H1 (cell line): ENCODE data around the gene TPM2. TPM values are rescaled to one million over a fixed set of nuclear protein-coding genes. Genes with fewer than 3 reads are reported as not detected.

Source experiments
- CTCF ChIA-PET: fragments of 300-600 bp; sonication (Branson Sonifier 250); formaldehyde crosslinking; loops from one replicate; lab custom pipeline; 2021; ENCODE audit not compliant: partially characterized antibody; lab: Charles Lee
- POLR2A ChIA-PET: fragments of 300-600 bp; sonication (Branson Sonifier 250); formaldehyde crosslinking; loops from one replicate; lab custom pipeline; 2021; ENCODE audit warnings: inconsistent platforms; ENCODE audit not compliant: partially characterized antibody; lab: Charles Lee
- DNase-seq, 2 experiments: peaks; one replicate each; pipeline versions ENCODE4 v3.0.0 to v3.0.0-alpha.2; 2010 to 2022; ENCODE audit warnings: low spot score in 2 of 2, low read depth in 1 of 2, mixed read lengths in 1 of 2
- FAIRE-seq: peaks from 2 replicates; lab custom pipeline; 2011; peaks lifted over from hg19 to GRCh38; lab: Jason Lieb, UNC
- H2AFZ ChIP-seq: 2 replicates; pipeline ENCODE4 v1.8.1; 2012; ENCODE audit warnings: low read length, inconsistent platforms
- H2AK5ac ChIP-seq: 2 replicates; pipeline ENCODE4 v1.6.1; 2013; ENCODE audit warnings: low read depth, low read length
- H2BK120ac ChIP-seq: replicated peaks from 2 replicates; pipeline ENCODE3; 2013; ENCODE audit warnings: low read depth, low read length, inconsistent platforms
- H2BK12ac ChIP-seq: 2 replicates; pipeline ENCODE4 v1.6.1; 2013; ENCODE audit warnings: low read depth, low read length
- H2BK15ac ChIP-seq: 2 replicates; pipeline ENCODE4 v1.6.1; 2013; ENCODE audit warnings: low read length
- H2BK20ac ChIP-seq: 2 replicates; pipeline ENCODE4 v1.6.1; 2013; ENCODE audit warnings: low read length
- H2BK5ac ChIP-seq: 2 replicates; pipeline ENCODE4 v1.6.1; 2013; ENCODE audit warnings: low read depth, low read length
- H3K14ac ChIP-seq: 2 replicates; pipeline ENCODE4 v1.6.1; 2013; ENCODE audit warnings: inconsistent platforms; ENCODE audit not compliant: insufficient read length
- H3K18ac ChIP-seq: 2 replicates; pipeline ENCODE4 v1.6.1; 2013; ENCODE audit warnings: low read length; ENCODE audit errors: extremely low read depth
- H3K23ac ChIP-seq: 2 replicates; pipeline ENCODE4 v1.6.1; 2013; ENCODE audit warnings: inconsistent platforms; ENCODE audit not compliant: insufficient read length
- H3K23me2 ChIP-seq: 2 replicates; pipeline ENCODE4 v1.6.1; 2013; ENCODE audit warnings: low read depth, low read length
- H3K27ac ChIP-seq: 2 replicates; pipeline ENCODE4 v1.6.1; 2011; ENCODE audit warnings: low read depth, low read length, inconsistent platforms
- H3K27me3 ChIP-seq, 4 experiments: replicated peaks in 1 of 4; 1 replicate in 1 of 4; 2 replicates in 3 of 4; pipeline versions ENCODE4 v1.6.1 to v1.8.1; 2011 to 2013; ENCODE audit warnings: low read length in 3 of 4, mild to moderate bottlenecking in 3 of 4, inconsistent platforms in 2 of 4, mixed read lengths in 2 of 4, moderate library complexity in 1 of 4; ENCODE audit not compliant: control insufficient read depth in 3 of 4, insufficient read depth in 3 of 4; ENCODE audit errors: extremely low read depth in 1 of 4
- H3K36me3 ChIP-seq, 4 experiments: 2 replicates each; pipeline versions ENCODE4 v1.6.1 to v1.8.1; 2011 to 2013; ENCODE audit warnings: mild to moderate bottlenecking in 4 of 4, low read length in 3 of 4, moderate library complexity in 2 of 4, control low read depth in 1 of 4, inconsistent platforms in 1 of 4; ENCODE audit not compliant: insufficient read depth in 4 of 4, control insufficient read depth in 2 of 4
- H3K4ac ChIP-seq: replicated peaks from 2 replicates; pipeline ENCODE3; 2013; ENCODE audit warnings: low read length, low read depth, mixed read lengths, inconsistent platforms; ENCODE audit not compliant: insufficient read length
- H3K4me1 ChIP-seq, 4 experiments: replicated peaks in 1 of 4; 1 replicate in 1 of 4; 2 replicates in 3 of 4; pipeline versions ENCODE4 v1.6.1 to v1.8.1; 2011 to 2013; ENCODE audit warnings: low read length in 3 of 4, inconsistent platforms in 2 of 4, mixed read lengths in 1 of 4; ENCODE audit not compliant: insufficient read depth in 4 of 4, control insufficient read depth in 3 of 4
- H3K4me2 ChIP-seq, 2 experiments: 2 replicates each; pipeline versions ENCODE4 v1.6.1 to v1.8.1; 2011 to 2013; ENCODE audit warnings: low read depth in 2 of 2, low read length in 2 of 2, control low read depth in 1 of 2, inconsistent platforms in 1 of 2, mild to moderate bottlenecking in 1 of 2; ENCODE audit not compliant: insufficient read depth in 1 of 2
- H3K4me3 ChIP-seq, 4 experiments: fragments of 200-600, 300-600 bp in 1 of 4; sonication (generic), shearing (Covaris generic), sonication (Bioruptor Twin) in 1 of 4; 2 replicates each; pipeline versions ENCODE4 v1.5.1 to v1.8.1; 2011 to 2016; ENCODE audit warnings: low read length in 4 of 4, low read depth in 3 of 4, control low read depth in 2 of 4, inconsistent platforms in 2 of 4, mild to moderate bottlenecking in 2 of 4, mixed read lengths in 1 of 4, moderate library complexity in 1 of 4; ENCODE audit not compliant: insufficient read depth in 2 of 4; ENCODE audit errors: extremely low read depth in 1 of 4
- H3K56ac ChIP-seq: replicated peaks from 2 replicates; pipeline ENCODE3; 2013; ENCODE audit warnings: low read depth, mild to moderate bottlenecking, mixed read lengths, low read length, inconsistent platforms; ENCODE audit not compliant: insufficient read length
- H3K79me1 ChIP-seq: 2 replicates; pipeline ENCODE4 v1.6.1; 2013; ENCODE audit warnings: low read depth, low read length, control low read depth
- H3K79me2 ChIP-seq, 2 experiments: 2 replicates each; pipeline versions ENCODE4 v1.6.1 to v1.8.1; 2012 to 2013; ENCODE audit warnings: low read length in 2 of 2, mild to moderate bottlenecking in 2 of 2, inconsistent platforms in 1 of 2; ENCODE audit not compliant: insufficient read depth in 2 of 2, control insufficient read depth in 1 of 2
- H3K9ac ChIP-seq, 4 experiments: replicated peaks in 1 of 4; 1 replicate in 1 of 4; 2 replicates in 3 of 4; pipeline versions ENCODE4 v1.6.1 to v1.8.1; 2011 to 2013; ENCODE audit warnings: low read depth in 3 of 4, low read length in 3 of 4, control low read depth in 2 of 4, mild to moderate bottlenecking in 2 of 4, moderate library complexity in 2 of 4, inconsistent platforms in 1 of 4; ENCODE audit errors: extremely low read depth in 1 of 4
- H3K9me3 ChIP-seq, 2 experiments: 2 replicates each; pipeline versions ENCODE4 v1.6.1 to v1.8.1; 2012 to 2013; ENCODE audit warnings: mild to moderate bottlenecking in 2 of 2, moderate library complexity in 2 of 2, control low read depth in 1 of 2, inconsistent platforms in 1 of 2, low read depth in 1 of 2, low read length in 1 of 2, mixed read lengths in 1 of 2; ENCODE audit not compliant: insufficient read depth in 2 of 2
- H4K20me1 ChIP-seq, 2 experiments: replicated peaks in 1 of 2; 2 replicates each; pipeline versions ENCODE3 to v1.8.1; 2011 to 2013; ENCODE audit warnings: inconsistent platforms in 2 of 2, low read length in 2 of 2, mild to moderate bottlenecking in 1 of 2; ENCODE audit not compliant: insufficient read depth in 2 of 2, control insufficient read depth in 1 of 2
- H4K5ac ChIP-seq: 2 replicates; pipeline ENCODE4 v1.6.1; 2013; ENCODE audit warnings: low read length, low read depth, mixed read lengths, inconsistent platforms; ENCODE audit not compliant: insufficient read length
- H4K8ac ChIP-seq: 2 replicates; pipeline ENCODE4 v1.8.0; 2013; ENCODE audit warnings: mild to moderate bottlenecking, moderate library complexity, low read length, inconsistent platforms; ENCODE audit not compliant: insufficient read depth; ENCODE audit errors: extremely low read depth
- H4K91ac ChIP-seq: replicated peaks from 2 replicates; pipeline ENCODE3; 2013; ENCODE audit warnings: low read length, mixed read lengths, inconsistent platforms; ENCODE audit not compliant: insufficient read length
- EGR1 ChIP-seq: IDR thresholded peaks from 2 replicates; pipeline ENCODE4 v1.6.1; 2011; ENCODE audit warnings: low read depth, low read length, borderline replicate concordance
- MAFK ChIP-seq: IDR thresholded peaks from 2 replicates; pipeline ENCODE4 v1.6.1; 2012; ENCODE audit warnings: low read depth, mild to moderate bottlenecking, improper control_type of control experiment, low read length
- POLR2A ChIP-seq, 2 experiments: IDR thresholded peaks; 1 replicate in 1 of 2; 2 replicates in 1 of 2; pipeline ENCODE4 v1.6.1; 2011; ENCODE audit warnings: low read depth in 2 of 2, low read length in 2 of 2, mild to moderate bottlenecking in 2 of 2; ENCODE audit errors: control extremely low read depth in 1 of 2
- WGBS, 2 experiments: shearing (Covaris generic) in 1 of 2; methylation state at CpG; one replicate each; pipeline versions ENCODE4 v1.1.6 to v1.1.7; 2013 to 2015; ENCODE audit warnings: low lambda C conversion rate in 2 of 2, mixed read lengths in 2 of 2, inconsistent platforms in 1 of 2, low coverage in 1 of 2, missing lambda C conversion rate in 1 of 2; ENCODE audit not compliant: insufficient replicate concordance in 2 of 2, insufficient coverage in 1 of 2, insufficient read length in 1 of 2; ENCODE audit errors: extremely low coverage in 1 of 2, missing lambda C conversion rate in 1 of 2; 5-methylcytosine and 5-hydroxymethylcytosine counted together
- polyA plus RNA-seq, 7 experiments: library from polyadenylated mRNA; depleted of rRNA in 3 of 7; stranded (reverse) in 5 of 7; unstranded in 2 of 7; fragments of >200 nt in 5 of 7; fragments of 200-250 nt in 2 of 7; gene quantifications; 1 replicate in 5 of 7; 2 replicates in 1 of 7; 4 replicates in 1 of 7; pipeline versions ENCODE4 v1.2.1 to v1.2.3, GENCODE V29; 2011 to 2013; ENCODE audit warnings: missing spikeins in 2 of 7, mixed read lengths in 2 of 7
- total RNA-seq: library from RNA; stranded (reverse); fragmentation: NEBNext Ultra II Directional; extraction: Animal tissue kit (Norgen Biotek cat#: 25700); gene quantifications from 2 replicates; pipeline ENCODE4 v1.2.1, GENCODE V29; 2021
- TF ChIP-seq, protein P1 (sequence below): IDR thresholded peaks from 2 replicates; pipeline ENCODE4 v1.6.1; 2012; ENCODE audit warnings: inconsistent platforms

The TPM2 gene
- total and polyA plus RNA-seq, 2 of the 8 experiments (the other 6 are each of a cell fraction or from before 2014, with no cell fraction given), result 62.5 to 181 TPM

DNA sequence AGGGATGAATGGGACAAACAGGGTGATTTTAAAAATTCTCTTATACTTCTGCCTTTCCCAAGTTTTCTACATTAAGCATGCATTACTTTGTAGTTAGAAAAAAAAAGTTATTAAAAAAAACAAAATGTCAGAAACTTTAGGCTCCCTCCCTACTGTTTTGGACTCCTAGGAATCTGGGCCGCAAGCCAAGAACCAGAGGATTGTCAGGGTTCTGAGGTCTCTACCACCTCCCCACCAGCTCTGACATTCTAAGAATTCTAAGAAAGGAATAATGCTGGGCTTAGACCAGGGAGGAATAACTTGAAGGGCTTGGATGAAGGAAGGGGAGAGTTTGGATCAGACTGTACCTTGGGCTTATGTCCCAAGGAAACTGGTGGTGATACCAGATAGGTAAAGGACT lies 23.7 kb downstream of the TPM2 start:
- Histone ChIP-seq H4K5ac (no peak overlapping the region), H3K14ac (no peak overlapping the region), H3K4me3 (no peak overlapping the region), H2BK12ac (no peak overlapping the region), H4K8ac (no peak overlapping the region), H2AK5ac (peak overlapping the region; percentile 77; the same call in 1 of the 2 replicates), H3K18ac (no peak overlapping the region), H2BK5ac (no peak overlapping the region), H2BK120ac (no peak overlapping the region), H3K4me2 (no peak overlapping the region), H3K79me1 (peaks cover 2% of the 10 kb centered on the region; the same call in 1 of the 2 replicates), H3K4me1 (peaks cover 0 to 5% (median 1%) of the 10 kb centered on the region in 4 experiments; a peak in 5 of 7 replicates), H3K4ac (no peak overlapping the region), H3K9ac (no peak overlapping the region), H4K91ac (no peak overlapping the region), H3K23ac (no peak overlapping the region), H3K23me2 (peaks cover 4% of the 10 kb centered on the region; the same call in 1 of the 2 replicates), H3K36me3 (peaks cover 6 to 23% (median 13%) of the 10 kb centered on the region in 4 experiments), H3K79me2 (no peaks in the 10 kb centered on the region; a peak in 1 of 4 replicates), H4K20me1 (peaks cover 0 to 2% of the 10 kb centered on the region in 2 experiments), H2AFZ (no peak overlapping the region), H3K27me3 (no peaks in the 10 kb centered on the region), H3K56ac (no peak overlapping the region), H2BK15ac (peak overlapping the region; percentile 25; the same call in 1 of the 2 replicates), H2BK20ac (no peak overlapping the region), H3K27ac (no peak overlapping the region), H3K9me3 (no peaks in the 10 kb centered on the region)
- WGBS, 2 experiments, result 100% methylated on average over 1 of the region's 1 CpG; no CpG with 5 or more reads in 1 of the 2 experiments
- no peak for FAIRE-seq
- POLR2A ChIA-PET, result interaction anchor here (0.7 to 6.6 kb wide), 11 partner anchors 9 to 148 kb away, joined by 3 to 65 read pairs (median 3); partner anchors contain the start of genes CA9, CREB3, GBA2 and RGP1
- no peak for DNase-seq
- CTCF ChIA-PET, result interaction anchor here (0.7 to 15.9 kb wide), 8 partner anchors 8 to 63 kb away, joined by 3 to 347 read pairs (median 55); partner anchors contain the start of genes CCDC107, CREB3, RMRP and SIT1
- no peak for TF ChIP-seq EGR1
- TF ChIP-seq, protein P1, sequence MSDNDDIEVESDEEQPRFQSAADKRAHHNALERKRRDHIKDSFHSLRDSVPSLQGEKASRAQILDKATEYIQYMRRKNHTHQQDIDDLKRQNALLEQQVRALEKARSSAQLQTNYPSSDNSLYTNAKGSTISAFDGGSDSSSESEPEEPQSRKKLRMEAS, result no peak
- no peak for TF ChIP-seq POLR2A (IDR thresholded peaks at IDR 0.05; ENCODE audit: control extremely low read depth in 1 of 2, low read depth in 2 of 2, low read length in 2 of 2)
- no peak for TF ChIP-seq MAFK
